Right lobe of liver (tissue), 6 donors: ENCODE measurements around the gene APLF. TPM values are rescaled to one million over a fixed set of nuclear protein-coding genes. Genes with fewer than 3 reads are reported as not detected.

Experiments
- ATAC-seq, 4 donors: fragments of 200-7000 bp; cut with Tn5 transposase; one replicate each; pipeline ENCODE4 v1.9.1; 2020; ENCODE audit warnings: mild to moderate bottlenecking in 4 of 4, moderate library complexity in 4 of 4
- DNase-seq, 3 donors: peaks; one replicate each; pipeline ENCODE4 v3.0.0-alpha.2; 2020
- H3K27ac ChIP-seq, 3 donors: fragments of 200-600 bp; one replicate each; pipeline ENCODE4 v1.8.0; 2022
- H3K27me3 ChIP-seq, 2 donors: fragments of 200-600 bp; one replicate each; pipeline ENCODE4 v1.8.0; 2022
- H3K36me3 ChIP-seq, 4 donors: fragments of 200-600 bp; sonication (generic) in 1 of 4; one replicate each; pipeline versions ENCODE4 v1.5.1 to v1.8.0; 2017 to 2022; ENCODE audit warnings: control low read depth in 1 of 4
- H3K4me1 ChIP-seq, 4 donors: fragments of 200-600 bp; sonication (generic) in 1 of 4; one replicate each; pipeline versions ENCODE4 v1.5.1 to v1.8.0; 2017 to 2022; ENCODE audit warnings: control low read depth in 1 of 4
- H3K4me3 ChIP-seq, 3 donors: fragments of 200-600 bp; one replicate each; pipeline ENCODE4 v1.8.0; 2022
- H3K9me3 ChIP-seq, 4 donors: fragments of 200-600 bp; sonication (generic) in 1 of 4; one replicate each; pipeline versions ENCODE4 v1.5.1 to v1.8.0; 2017 to 2022; ENCODE audit warnings: control low read depth in 1 of 4
- CTCF ChIP-seq, 4 donors: fragments of 200-600 bp in 3 of 4; fragments of 450-650 bp in 1 of 4; IDR thresholded peaks; one replicate each; pipeline versions ENCODE4 v1.5.1 to v1.8.0; 2016 to 2022; ENCODE audit warnings: antibody characterized with exemption in 4 of 4, mild to moderate bottlenecking in 2 of 4
- POLR2A ChIP-seq: fragments of 450-650 bp; IDR thresholded peaks from one replicate; pipeline ENCODE4 v1.6.1; 2017; ENCODE audit warnings: antibody characterized with exemption, mild to moderate bottlenecking
- WGBS: methylation state at CpG from one replicate; pipeline ENCODE4 v1.1.6; 2018; ENCODE audit warnings: low coverage, low lambda C conversion rate; ENCODE audit not compliant: insufficient coverage; ENCODE audit errors: missing lambda C conversion rate; 5-methylcytosine and 5-hydroxymethylcytosine counted together
- intact Hi-C, 2 donors: fragments of 100-400 bp; cut with DNase I; formaldehyde crosslinking; loops; one replicate each; pipeline versions ENCODE4 v1.11.2 to v1.14.1; 2022
- total RNA-seq, 6 experiments: library from RNA; depleted of rRNA in 2 of 6; stranded (reverse); fragments of >200 nt in 2 of 6; fragmentation: NEBNext Ultra II Directional in 3 of 6; extraction: Animal tissue kit (Norgen Biotek cat#: 25700) in 3 of 6; gene quantifications; one replicate each; pipeline versions ENCODE4 v1.1.0 to v1.2.4, GENCODE V29; 2016 to 2023
- donor health status: DM: no; HTN: yes; CAD: no.
- donor health status: DM: no; HTN: no; CAD: no.
- donor health status: DM: no; HTN: no; CAD: no.
- donor health status: DM: no; HTN: yes; CAD: no.
- donor health status: DM: no; HTN: yes; CAD: no.

The APLF gene
- total RNA-seq, 6 experiments from 2014 or later = 1.3 to 2.3 (median 1.9) TPM

- 80% methylated on average over 1 of the region's 1 CpG for WGBS
- ATAC-seq = no peak
- Histone ChIP-seq H3K9me3 (no peaks in the 10 kb centered on the region), H3K4me3 (no peak overlapping the region), H3K4me1 (no peaks in the 10 kb centered on the region), H3K27ac (no peak overlapping the region), H3K27me3 (no peaks in the 10 kb centered on the region), H3K36me3 (no peaks in the 10 kb centered on the region)
- no peak for TF ChIP-seq POLR2A
- TF ChIP-seq CTCF (IDR thresholded peaks at IDR 0.05) = no peak
- DNase-seq = no peak
- intact Hi-C loops = no loop called here
Observed at GRCh38 chr2:68603059-68603458, 135.7 kb downstream of the APLF start.

- intact Hi-C loops = no loop called here
- Histone ChIP-seq H3K36me3 (no peaks in the 10 kb centered on the region), H3K4me1 (no peaks in the 10 kb centered on the region), H3K27ac (no peak overlapping the region), H3K4me3 (no peak overlapping the region), H3K9me3 (no peaks in the 10 kb centered on the region), H3K27me3 (no peaks in the 10 kb centered on the region)
- 85% methylated on average over 3 of the region's 3 CpGs for WGBS
- DNase-seq (no peak), ATAC-seq (no peak)
- TF ChIP-seq CTCF (IDR thresholded peaks at IDR 0.05) (no peak), POLR2A (no peak)
Observed at GRCh38 chr2:68604077-68604476, 136.7 kb downstream of the APLF start.

GRCh38 chr2:68605939-68606338 is 138.6 kb downstream of the APLF start:
- no peaks in the 10 kb centered on the region for H3K4me1 ChIP-seq
- no peaks in the 10 kb centered on the region for H3K36me3 ChIP-seq
- H3K27ac ChIP-seq = no peak overlapping the region
- DNase-seq (no peak), ATAC-seq (no peak)
- intact Hi-C loops = no loop called here
- no peaks in the 10 kb centered on the region for H3K9me3 ChIP-seq
- no peaks in the 10 kb centered on the region for H3K27me3 ChIP-seq
- WGBS = 88% methylated on average over 1 of the region's 1 CpG
- no peak overlapping the region for H3K4me3 ChIP-seq
- no peak for TF ChIP-seq POLR2A
- TF ChIP-seq CTCF (IDR thresholded peaks at IDR 0.05) = no peak

- TF ChIP-seq CTCF (IDR thresholded peaks at IDR 0.05) = no peak
- H3K4me3 ChIP-seq = no peak overlapping the region
- no peaks in the 10 kb centered on the region for H3K9me3 ChIP-seq
- H3K27me3 ChIP-seq = no peaks in the 10 kb centered on the region
- no peak overlapping the region for H3K27ac ChIP-seq
- ATAC-seq (no peak), DNase-seq (no peak)
- no peaks in the 10 kb centered on the region for H3K4me1 ChIP-seq
- WGBS = 81% methylated on average over 4 of the region's 4 CpGs
- intact Hi-C loops = no loop called here
- H3K36me3 ChIP-seq = no peaks in the 10 kb centered on the region
Observed at GRCh38 chr2:68606759-68607158, 139.4 kb downstream of the APLF start.

GRCh38 chr2:68607837-68608236 is 140.5 kb downstream of the APLF start:
- no peaks in the 10 kb centered on the region for H3K4me1 ChIP-seq
- ATAC-seq (no peak), DNase-seq (no peak)
- H3K9me3 ChIP-seq = no peaks in the 10 kb centered on the region
- no peak for TF ChIP-seq CTCF (IDR thresholded peaks at IDR 0.05)
- TF ChIP-seq POLR2A = no peak
- intact Hi-C loops = no loop called here
- no peaks in the 10 kb centered on the region for H3K36me3 ChIP-seq
- H3K27me3 ChIP-seq = no peaks in the 10 kb centered on the region
- no peak overlapping the region for H3K27ac ChIP-seq
- no peak overlapping the region for H3K4me3 ChIP-seq
